Fibroblast of skin of left biceps (primary cell): ENCODE results near the gene TOP1.
A peak's percentile ranks its signal among the peaks of the same experiment; 100 is the strongest.
"Not testable (repeated sequence)": the region's sequence is repeated elsewhere in the genome, so short reads cannot be mapped to it uniquely, and the experiment has no call there.

Experiments used
- DNase-seq, 2 experiments: peaks; one replicate each; pipeline ENCODE4 v3.0.0-alpha.2; 2013; ENCODE audit warnings: low read depth in 2 of 2

The TOP1 gene

DNA sequence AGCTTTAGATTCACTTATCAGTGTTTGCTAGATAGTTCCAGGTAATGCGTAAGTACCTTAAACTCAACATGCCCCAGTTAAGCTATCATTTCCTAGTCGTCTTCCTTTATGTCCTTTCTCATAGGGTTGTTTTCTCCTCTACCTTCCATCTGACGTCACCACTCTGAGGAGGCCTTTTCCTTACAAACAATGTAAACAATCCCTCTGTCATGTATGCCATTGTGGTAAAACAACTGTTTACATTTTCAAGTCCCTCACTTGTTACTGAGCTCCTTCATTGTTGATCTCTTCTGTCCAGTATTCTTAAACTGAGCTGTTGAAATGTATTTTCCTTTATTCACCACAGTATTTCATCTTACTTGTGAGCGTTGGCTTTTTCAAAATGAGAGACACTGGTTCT, 63.3 kb downstream of the TOP1 start:
- DNase-seq = no peak

DNA sequence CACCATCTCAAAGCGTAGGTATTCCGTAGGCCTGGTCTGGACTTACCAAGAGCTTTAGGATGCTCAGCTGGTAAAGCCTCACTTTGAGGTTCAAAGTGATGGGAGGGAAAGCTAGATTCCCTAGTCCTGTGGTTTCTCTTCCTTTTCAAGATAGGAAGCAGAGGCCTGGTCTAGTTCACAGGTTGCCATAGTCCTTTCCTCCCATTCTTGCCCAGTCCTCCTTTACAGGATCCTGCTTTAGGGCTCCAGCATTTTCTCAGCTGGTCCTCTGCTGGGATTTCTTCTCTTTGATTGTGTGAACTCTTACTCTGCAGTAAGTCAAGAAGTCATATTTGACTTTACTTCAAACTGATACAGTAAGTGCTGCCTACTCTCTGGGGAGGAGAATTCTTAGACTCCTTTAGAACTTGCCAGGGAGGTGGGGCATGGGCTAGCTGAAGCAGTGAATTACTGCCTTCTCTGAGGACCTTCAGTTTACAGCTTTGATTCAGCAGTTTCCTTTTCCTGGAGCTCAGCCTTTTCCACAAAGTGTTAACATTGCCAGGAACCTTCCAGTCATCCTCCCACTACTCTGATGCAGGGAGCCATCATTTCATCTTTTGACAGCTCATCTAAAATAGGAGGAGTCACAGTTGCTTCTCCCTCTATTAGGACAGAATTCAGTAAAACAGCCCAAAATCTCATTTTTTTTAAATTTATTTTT, 65.9 kb downstream of the TOP1 start:
- peak; percentile 14 to 17 for DNase-seq

DNA sequence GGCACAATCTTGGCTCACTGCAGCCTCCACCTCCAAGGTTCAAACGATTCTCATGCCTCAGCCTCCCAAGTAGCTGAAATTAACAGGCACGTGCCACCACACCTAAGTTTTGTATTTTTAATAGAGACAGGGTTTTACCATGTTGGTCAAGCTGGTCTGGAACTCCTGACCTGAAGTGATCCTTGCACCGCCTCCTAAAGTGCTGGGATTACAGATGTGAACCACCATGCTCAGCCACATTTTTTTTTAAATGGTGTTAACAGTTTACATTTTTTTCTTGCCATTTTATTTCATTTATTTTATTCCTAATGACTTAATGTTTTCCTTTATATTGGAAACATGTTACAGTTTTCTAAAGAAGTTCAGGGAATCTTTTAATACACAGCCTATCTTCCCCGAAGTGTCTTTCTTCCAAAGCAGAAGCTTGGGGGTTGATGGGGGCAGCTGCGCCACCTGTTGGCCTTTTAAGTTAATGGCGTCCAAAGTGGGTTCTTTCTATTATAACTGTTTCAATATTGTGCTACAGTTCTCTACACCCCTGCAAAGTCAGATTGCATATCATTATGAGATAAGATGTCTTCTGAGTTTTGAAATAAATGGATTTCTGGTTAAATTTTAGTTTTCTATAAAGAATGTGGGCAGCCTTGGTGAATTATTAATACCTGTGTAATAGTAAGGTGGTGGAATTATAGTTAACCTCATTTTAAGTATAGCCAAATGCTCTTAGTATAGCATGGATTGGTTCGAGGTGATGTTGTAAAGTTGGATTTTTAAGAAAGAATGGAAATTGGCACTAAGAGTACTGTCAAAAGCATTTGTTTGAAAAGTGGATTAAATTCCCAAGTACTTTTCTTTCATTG, 66.7 kb downstream of the TOP1 start:
- peak; percentile 21 to 27 for DNase-seq

DNA sequence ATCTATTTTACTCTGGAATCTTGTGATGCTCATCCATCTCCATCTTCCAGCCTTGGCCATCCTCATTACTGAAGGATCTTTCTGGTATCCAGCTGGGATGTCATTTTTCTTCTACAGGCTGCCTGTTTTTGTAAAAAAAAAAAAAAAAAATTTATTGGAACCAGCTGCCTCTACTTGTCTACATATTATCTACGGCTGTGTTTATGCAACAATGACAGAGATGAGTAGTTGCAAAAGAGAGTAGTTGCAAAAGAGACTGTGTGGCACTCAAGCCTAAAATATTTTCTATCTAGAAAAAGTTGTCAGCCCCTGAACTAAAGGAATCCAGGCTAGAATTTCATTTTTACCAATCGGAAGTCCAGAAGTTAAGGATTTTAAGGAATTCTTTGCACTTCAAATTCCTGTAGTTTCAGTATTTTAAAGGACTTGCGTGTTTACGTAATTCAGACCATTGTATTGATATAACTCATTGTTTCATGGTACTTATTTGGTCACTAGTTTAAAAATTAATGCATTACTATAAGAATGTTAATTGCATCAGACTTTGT, 70.2 kb downstream of the TOP1 start:
- DNase-seq = peak; percentile 77 to 78

DNA sequence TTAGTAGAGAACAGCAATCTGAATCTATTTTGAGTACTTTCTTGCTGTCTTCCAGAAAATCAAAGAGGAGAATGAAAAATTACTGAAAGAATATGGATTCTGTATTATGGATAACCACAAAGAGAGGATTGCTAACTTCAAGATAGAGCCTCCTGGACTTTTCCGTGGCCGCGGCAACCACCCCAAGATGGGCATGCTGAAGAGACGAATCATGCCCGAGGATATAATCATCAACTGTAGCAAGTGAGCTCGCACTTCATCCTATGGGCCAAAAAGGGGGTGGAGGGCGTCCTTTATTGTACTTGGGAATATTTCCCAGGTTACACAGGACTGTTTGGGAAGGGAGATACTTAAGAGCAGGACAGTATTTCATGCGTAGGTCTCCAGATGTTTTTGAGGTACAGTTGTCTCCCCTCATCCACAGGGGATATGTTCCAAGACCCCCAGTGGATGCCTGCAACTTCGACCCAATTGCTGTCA, 71.4 kb downstream of the TOP1 start:
- no peak for DNase-seq

DNA sequence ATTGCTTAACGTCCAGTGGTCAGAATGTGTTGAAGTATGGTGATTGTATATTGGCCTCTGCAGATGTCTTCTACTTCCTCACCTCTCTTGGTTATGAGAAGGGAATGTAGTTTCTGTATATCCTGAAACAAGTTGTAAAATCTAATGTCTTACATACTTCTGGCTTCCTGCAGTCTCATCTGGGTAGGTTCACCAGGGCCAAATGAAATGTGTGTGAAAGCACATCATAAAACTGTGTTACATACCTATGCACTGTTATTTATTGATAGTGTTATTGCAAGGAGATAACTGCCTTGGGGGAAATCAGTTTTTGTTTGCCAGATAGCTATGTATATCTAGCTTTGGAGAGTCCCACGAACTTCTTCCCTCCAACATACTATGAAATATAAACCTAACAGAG, 73.0 kb downstream of the TOP1 start:
- no peak for DNase-seq

DNA sequence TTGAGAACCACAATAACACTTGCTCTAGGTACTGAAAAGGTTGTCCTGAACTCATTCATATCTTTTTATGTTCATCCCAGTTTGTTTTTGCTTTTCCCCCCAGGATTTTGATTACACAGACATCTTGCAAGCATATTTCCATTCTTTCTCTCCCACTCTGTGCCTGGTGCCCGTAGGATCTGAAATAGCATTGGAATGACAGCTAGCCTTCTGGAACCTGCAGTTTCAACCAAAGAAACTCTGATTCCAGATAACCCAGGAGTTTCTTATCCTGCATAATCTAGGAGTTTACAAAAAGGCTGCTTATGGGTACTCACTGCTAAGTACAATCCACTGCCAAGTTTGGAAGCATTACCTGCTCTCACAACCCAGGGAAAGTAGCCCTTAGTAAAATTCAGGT, 79.9 kb downstream of the TOP1 start:
- DNase-seq = no peak

DNA sequence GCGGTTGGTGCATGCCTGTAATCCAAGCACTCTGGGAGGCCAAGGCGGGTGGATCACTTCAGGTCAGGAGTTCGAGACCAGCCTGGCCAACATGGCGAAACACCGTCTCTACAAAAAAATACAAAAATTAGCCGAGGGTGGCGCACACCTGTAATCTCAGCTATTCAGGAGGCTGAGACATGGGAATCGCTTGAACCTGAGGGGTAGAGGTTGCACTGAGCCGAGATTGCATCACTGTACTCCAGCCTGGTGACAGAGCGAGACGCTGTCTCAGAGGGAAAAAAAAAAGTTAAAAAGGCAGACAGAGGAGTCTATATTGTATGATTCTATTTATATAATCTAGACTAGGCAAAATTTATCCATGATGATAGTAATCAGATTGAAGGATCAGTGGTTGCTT, 81.4 kb downstream of the TOP1 start:
- DNase-seq = no peak

DNA sequence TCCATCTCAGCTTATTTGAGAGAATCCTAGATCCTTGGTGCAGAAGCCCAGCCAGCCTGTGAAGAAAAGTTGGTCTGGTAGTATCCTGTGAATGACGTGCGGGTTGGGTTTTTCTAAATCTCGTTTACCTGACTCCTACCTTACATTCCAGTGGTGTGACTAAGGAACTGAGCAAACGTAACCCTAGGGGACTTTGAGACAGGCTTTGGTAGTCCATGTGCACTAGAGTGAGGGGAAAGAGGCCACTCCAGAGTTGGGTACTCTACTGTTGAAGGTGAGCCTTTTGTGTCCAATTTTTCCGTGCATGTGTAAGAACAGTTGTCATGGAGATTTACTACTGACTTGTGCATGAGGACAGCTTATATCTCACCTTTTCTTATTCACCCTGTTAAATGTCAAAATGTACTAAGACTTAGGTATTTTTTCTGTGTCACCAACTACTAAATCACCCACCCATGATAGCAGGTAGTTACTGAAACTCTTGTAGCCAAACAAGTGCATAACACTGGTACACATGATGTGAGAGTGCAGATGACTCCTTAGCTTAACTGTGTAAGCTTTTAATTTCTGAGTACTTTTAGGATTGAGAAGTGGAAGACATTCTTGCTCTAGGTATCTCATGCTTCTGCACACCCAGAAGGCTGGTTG, 82.4 kb downstream of the TOP1 start:
- DNase-seq = no peak

DNA sequence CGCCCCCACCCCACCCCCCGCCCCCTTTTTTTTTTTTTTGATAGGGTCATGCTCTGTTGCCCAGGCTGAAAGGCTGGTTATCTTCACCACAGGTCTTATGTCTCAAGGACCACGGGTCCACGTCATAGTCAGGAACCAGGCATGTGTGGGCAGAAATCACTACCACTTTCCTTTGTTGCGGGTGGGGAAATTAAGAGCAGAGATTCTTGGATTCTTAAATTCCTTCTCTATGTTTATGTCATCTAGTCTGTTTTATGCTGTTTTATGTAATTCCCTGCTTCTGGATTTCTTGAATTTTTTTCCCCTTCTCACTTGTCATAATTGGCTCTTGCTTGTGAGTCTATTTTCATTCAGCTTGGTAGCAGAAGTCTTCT, 82.9 kb downstream of the TOP1 start:
- no peak for DNase-seq

DNA sequence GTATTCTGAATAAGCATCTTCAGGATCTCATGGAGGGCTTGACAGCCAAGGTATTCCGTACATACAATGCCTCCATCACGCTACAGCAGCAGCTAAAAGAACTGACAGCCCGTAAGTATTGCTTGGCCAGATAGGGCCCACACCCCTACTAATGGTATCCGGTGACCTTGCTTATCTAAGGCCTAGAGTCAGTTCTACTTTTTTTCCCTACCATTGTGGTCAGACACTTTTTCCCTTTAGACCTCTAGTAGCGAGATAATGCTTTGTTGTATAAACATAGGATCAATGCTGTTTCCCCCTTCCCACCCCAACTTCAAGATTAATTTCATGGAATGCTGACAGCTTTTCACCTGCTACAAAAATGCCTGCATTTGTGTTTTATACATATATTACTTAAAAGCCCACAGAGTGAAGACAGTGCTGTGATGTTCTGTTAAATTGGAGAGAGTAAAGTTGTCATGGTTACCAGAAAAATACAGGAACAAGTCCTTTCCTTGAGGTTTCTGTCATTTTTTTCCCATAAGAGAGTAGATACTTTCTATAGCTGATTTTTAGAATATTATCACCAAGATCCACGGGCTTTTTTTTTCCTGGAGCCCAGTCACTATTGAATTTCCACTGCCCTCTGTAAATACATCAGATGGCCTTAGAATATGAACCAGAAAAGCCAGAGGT, 87.8 kb downstream of the TOP1 start:
- DNase-seq = no peak

DNA sequence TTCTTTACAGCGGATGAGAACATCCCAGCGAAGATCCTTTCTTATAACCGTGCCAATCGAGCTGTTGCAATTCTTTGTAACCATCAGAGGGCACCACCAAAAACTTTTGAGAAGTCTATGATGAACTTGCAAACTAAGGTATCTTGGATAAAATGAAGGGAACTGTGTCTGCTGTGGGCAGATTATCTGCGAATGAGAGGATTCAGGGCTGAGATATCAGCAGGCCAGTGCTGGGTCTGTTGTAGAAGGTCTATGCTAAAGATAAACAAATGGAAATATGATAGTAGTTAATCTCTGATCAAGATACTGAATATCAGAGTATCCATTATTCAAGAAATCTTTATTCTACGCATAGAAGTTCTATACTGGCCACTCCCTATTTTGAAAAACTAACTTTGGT, 89.5 kb downstream of the TOP1 start:
- not testable (repeated sequence) for DNase-seq

DNA sequence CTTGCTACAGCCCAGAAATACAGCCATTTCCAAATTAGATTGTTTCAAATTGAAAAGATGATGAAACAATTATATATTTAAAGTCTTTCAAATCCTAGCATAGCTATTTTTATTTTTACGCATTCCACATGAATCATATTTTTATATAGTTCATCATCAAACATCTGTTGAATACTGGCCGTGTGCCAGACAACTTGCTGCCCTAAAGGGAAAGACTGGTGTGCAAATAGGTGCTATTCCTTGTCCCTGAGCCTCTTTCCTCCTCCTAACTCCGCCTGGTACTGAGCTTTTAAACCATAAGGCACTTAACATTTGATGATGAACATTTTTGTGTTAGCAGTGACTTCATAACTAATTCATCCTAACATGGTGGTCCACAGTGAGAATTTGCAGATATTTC, 90.0 kb downstream of the TOP1 start:
- DNase-seq = no peak

DNA sequence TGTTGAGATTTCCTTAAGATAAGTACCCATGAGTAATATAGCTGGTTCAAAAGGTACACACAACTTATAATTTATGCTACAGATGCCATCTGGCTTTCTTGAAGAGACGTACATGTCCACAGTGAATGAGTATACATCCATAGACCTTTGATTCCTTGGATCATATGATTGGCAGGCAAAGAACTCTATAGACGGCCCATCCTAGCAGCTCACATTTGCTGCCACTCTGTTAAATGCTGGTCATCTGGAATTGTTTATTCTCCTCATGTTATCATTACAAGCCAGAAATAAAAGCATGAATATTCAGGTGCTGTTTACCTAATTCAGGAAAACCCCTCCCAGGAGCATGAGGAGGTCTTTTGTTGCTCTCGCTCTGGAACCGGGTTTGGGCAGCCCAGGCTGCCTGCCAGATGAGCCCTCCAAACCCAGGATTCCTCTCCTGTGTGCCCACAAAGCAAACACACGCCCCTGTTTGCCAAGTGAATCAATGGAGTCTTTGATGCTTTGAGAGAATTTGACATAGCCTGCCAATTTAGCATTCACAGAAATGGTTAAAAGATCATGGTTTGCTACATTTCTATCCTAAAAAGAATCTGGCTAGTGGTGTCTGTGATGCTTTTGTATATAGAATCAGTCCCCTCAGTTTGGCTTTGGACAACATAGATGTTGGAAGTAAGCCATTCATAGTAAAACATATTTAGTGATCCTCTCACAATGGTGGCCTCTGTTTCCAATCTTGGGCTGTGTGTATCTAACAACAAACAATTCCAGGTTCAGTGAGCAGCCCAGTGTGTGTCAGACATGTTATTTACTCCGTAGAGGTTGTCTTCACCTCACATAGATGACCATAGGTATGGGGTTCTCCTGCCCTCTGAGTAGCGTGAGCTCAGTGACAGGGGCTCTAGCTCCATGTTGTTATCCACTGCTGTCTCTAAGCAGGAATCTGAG, 91.3 kb downstream of the TOP1 start:
- no peak for DNase-seq

DNA sequence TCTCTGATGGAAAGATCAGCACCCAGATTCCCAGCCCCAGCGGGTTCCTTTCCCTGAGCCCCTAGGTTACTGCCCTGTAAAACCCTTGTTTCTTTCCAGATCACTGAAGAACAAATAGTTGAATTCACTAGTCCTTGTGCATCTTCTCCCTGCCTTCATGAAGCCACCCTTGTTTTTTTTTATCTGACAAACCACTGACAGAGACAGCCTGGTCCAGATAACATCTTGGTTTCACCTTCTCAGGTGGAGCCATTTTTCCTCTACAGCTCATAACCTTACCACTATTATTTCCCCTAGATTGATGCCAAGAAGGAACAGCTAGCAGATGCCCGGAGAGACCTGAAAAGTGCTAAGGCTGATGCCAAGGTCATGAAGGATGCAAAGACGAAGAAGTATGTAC, 92.8 kb downstream of the TOP1 start:
- DNase-seq = no peak

DNA sequence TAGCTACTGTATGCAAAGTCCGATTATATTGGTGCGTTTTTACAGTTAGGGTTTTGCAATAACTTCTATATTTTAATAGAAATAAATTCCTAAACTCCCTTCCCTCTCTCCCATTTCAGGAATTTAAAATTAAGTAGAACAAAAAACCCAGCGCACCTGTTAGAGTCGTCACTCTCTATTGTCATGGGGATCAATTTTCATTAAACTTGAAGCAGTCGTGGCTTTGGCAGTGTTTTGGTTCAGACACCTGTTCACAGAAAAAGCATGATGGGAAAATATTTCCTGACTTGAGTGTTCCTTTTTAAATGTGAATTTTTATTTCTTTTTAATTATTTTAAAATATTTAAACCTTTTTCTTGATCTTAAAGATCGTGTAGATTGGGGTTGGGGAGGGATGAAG, 95.0 kb downstream of the TOP1 start:
- no peak for DNase-seq

DNA sequence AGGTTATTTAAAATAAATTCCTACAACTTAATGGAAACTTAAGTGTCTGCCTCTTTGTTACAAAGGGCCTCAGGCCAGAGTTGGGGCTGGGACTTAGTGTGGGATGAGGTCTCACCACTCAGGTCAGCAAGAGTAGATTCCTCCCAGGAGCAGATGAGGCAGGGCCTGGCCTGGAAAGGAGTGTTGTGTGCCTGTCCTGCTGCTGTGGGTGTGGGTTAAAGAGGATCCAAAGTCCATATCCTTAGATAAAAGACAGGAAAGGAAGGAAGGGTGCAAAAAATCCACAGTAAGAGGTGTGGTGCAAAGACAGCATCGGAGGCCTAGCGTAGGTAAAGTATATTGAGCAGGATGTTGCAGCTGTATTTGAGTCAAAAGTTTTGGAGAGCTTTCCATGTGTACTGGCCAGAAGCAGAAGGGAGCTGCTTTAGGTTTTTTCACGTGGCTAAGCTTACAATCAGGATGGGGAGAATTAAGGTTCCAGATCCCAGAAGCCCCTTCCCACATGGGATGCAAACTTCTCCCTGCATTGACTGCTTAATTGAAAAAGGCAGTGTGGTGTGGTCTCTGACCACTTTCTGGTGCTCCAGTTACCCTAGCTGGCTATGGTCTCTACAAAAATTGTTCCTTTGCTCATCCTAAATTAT, 96.0 kb downstream of the TOP1 start:
- DNase-seq = no peak

DNA sequence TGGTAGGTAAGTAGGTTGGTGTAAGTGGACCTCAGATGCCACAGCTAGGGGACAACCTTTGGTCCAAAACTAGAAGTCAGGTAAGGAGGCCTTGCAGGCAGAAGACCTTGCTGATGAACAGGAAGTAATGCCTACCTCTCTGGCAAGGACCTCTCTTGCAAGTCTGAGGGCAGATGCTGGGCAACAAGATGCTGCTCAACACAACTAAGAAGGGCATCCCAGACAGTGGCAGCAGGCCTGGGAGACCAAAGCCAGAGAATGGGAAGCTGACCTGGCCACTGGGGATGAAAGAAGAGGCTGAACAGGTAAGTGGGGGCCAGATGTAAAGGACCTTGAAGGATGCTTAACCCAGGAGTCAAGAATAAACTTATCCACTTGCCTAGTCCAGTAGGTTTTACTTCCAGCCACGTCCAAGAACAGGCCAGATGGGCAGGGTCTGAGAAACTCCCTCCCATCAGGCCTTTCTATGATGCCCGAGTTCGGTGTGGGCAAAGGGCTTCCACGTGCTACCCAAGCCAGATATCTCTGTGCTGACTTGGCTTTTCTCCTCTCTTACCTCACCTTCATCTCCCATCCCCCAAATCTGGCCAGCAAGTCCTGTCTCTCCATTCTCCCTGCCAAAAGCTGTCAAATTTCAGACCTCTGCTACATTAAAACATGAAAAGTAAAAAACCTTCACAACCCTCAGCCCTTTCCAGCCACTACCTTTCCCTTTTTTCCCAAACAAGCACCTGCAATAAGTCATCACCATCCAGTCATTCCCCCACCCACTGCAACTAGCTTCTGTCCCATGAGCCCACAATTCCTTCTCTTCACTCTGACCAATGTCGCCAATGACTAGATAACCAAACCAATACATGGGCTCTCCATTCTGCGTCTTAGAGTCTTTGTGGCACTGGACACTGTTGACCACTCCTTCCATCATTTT, 97.2 kb downstream of the TOP1 start:
- no peak for DNase-seq

DNA sequence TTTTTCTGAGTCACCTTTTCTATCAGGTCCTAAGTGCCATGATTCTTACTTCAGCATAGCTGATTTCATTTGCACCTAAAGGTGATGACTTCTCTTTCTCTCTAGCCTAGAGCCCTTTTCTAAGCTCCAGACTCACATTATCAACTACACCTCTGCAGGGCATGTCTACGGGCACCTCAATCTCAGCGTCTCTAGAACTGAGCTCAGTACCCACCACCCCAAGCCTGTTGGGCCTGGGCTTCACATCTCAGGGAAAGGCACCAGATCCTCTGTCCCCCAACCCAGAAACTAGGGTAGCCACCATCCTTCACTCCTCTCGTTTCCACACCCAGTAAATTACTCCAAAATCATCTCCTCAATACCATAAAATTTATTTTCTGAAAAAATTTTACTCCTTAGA, 98.1 kb downstream of the TOP1 start:
- DNase-seq = no peak
